Naive thymus-derived CD4-positive, alpha-beta T cell (primary cell): Measurements from ENCODE around the gene ARFGEF3. TPM values are rescaled to one million over a fixed set of nuclear protein-coding genes. Genes with fewer than 3 reads are reported as not detected.

Source experiments
- ATAC-seq: fragments of 150-1000 bp; cut with Tn5 transposase; 2 replicates; pipeline ENCODE4 v1.10.0; 2021; ENCODE audit warnings: mild to moderate bottlenecking, moderate library complexity
- CTCF ChIA-PET: fragments of 350-600 bp; sonication (Branson Sonifier 250); formaldehyde crosslinking; loops from one replicate; lab custom pipeline; 2021; ENCODE audit warnings: antibody characterized with exemption; lab: Charles Lee
- POLR2A ChIA-PET: fragments of 350-600 bp; sonication (Branson Sonifier 250); formaldehyde crosslinking; loops from one replicate; lab custom pipeline; 2021; ENCODE audit warnings: antibody characterized with exemption, inconsistent platforms; lab: Charles Lee
- DNase-seq, 9 donors: peaks; one replicate each; pipeline versions ENCODE4 v3.0.0 to v3.0.0-alpha.2; 2020 to 2022; ENCODE audit warnings: mixed read lengths in 1 of 9
- H3K27ac ChIP-seq: one replicate; pipeline ENCODE4 v1.7.0; 2013; ENCODE audit warnings: mild to moderate bottlenecking, low read depth, low read length, moderate library complexity
- H3K27me3 ChIP-seq, 2 donors: one replicate each; pipeline ENCODE4 v1.7.0; 2013; ENCODE audit warnings: low read length in 2 of 2, mild to moderate bottlenecking in 2 of 2, moderate library complexity in 2 of 2; ENCODE audit not compliant: control insufficient read depth in 2 of 2, insufficient read depth in 2 of 2
- H3K36me3 ChIP-seq, 3 experiments: 1 replicate in 2 of 3; 2 replicates in 1 of 3; pipeline ENCODE4 v1.7.0; 2013; ENCODE audit warnings: low read length in 3 of 3, mild to moderate bottlenecking in 3 of 3, moderate library complexity in 1 of 3; ENCODE audit not compliant: insufficient read depth in 3 of 3, control insufficient read depth in 2 of 3
- H3K4me1 ChIP-seq, 2 donors: one replicate each; pipeline ENCODE4 v1.7.0; 2013; ENCODE audit warnings: low read length in 2 of 2, mild to moderate bottlenecking in 2 of 2, moderate library complexity in 1 of 2; ENCODE audit not compliant: control insufficient read depth in 2 of 2, insufficient read depth in 2 of 2
- H3K4me3 ChIP-seq: 2 replicates; pipeline ENCODE4 v1.7.0; 2013; ENCODE audit warnings: mild to moderate bottlenecking, low read length
- H3K9me3 ChIP-seq, 3 experiments: 1 replicate in 2 of 3; 2 replicates in 1 of 3; pipeline ENCODE4 v1.7.0; 2013; ENCODE audit warnings: low read length in 3 of 3; ENCODE audit not compliant: control insufficient read depth in 2 of 3
- H3K27ac Mint-ChIP-seq, 9 donors: one replicate each; pipeline ENCODE4 v1.8.0; 2020 to 2022; ENCODE audit warnings: mixed read lengths in 9 of 9, mild to moderate bottlenecking in 8 of 9, moderate library complexity in 5 of 9, inconsistent platforms in 2 of 9
- H3K27me3 Mint-ChIP-seq, 5 donors: one replicate each; pipeline ENCODE4 v1.8.0; 2021 to 2022; ENCODE audit warnings: mixed read lengths in 5 of 5, mild to moderate bottlenecking in 1 of 5
- H3K36me3 Mint-ChIP-seq, 5 donors: one replicate each; pipeline ENCODE4 v1.8.0; 2020 to 2022; ENCODE audit warnings: mixed read lengths in 5 of 5, mild to moderate bottlenecking in 3 of 5, inconsistent platforms in 1 of 5
- H3K4me1 Mint-ChIP-seq, 7 donors: one replicate each; pipeline ENCODE4 v1.8.0; 2020 to 2022; ENCODE audit warnings: mixed read lengths in 7 of 7, mild to moderate bottlenecking in 3 of 7, inconsistent platforms in 1 of 7
- H3K4me3 Mint-ChIP-seq, 10 donors: one replicate each; pipeline ENCODE4 v1.8.0; 2020 to 2022; ENCODE audit warnings: mild to moderate bottlenecking in 10 of 10, mixed read lengths in 10 of 10, moderate library complexity in 6 of 10, inconsistent platforms in 2 of 10
- H3K9me3 Mint-ChIP-seq, 11 donors: one replicate each; pipeline ENCODE4 v1.8.0; 2020 to 2022; ENCODE audit warnings: mixed read lengths in 11 of 11, mild to moderate bottlenecking in 4 of 11, inconsistent platforms in 1 of 11, moderate library complexity in 1 of 11
- intact Hi-C, 2 donors: fragments of 100-400 bp; cut with micrococcal nuclease; formaldehyde crosslinking; loops; one replicate each; pipeline ENCODE4 v1.15.1; 2023
- polyA plus RNA-seq, 2 donors: library from polyadenylated mRNA; unstranded; fragments of 300-500 nt; fragmentation: Illumina TruSeq; gene quantifications; one replicate each; pipeline ENCODE4 v1.2.3, GENCODE V29; 2021
- total RNA-seq, 6 experiments: library from RNA in 5 of 6; stranded (reverse) in 5 of 6; gene quantifications; 1 replicate in 5 of 6; 2 replicates in 1 of 6; pipeline ENCODE4 v1.2.3 and lab custom pipeline; 2021 to 2026

The ARFGEF3 gene
- total and polyA plus RNA-seq, 7 experiments from 2014 or later = 0.02 to 0.15 (median 0.03) TPM; not detected in 4

GRCh38 chr6:138328210-138328609, 166.5 kb downstream of the ARFGEF3 start:
- H3K9me3 Mint-ChIP-seq = peaks cover 0 to 4% (median 0%) of the 10 kb centered on the region in 11 donors
- Histone ChIP-seq H3K27ac (no peak overlapping the region), H3K4me3 (no peak overlapping the region), H3K36me3 (no peaks in the 10 kb centered on the region), H3K27me3 (no peaks in the 10 kb centered on the region), H3K4me1 (no peaks in the 10 kb centered on the region), H3K9me3 (no peaks in the 10 kb centered on the region)
- no peaks in the 10 kb centered on the region for H3K4me1 Mint-ChIP-seq
- no peak for ATAC-seq
- peaks cover 0 to 15% (median 7%) of the 10 kb centered on the region in 5 donors for H3K27me3 Mint-ChIP-seq
- no peak overlapping the region for H3K4me3 Mint-ChIP-seq
- POLR2A ChIA-PET = no interaction called here
- H3K36me3 Mint-ChIP-seq = peaks cover 0 to 4% (median 0%) of the 10 kb centered on the region in 5 donors
- CTCF ChIA-PET = no interaction called here
- intact Hi-C loops = no loop called here
- no peak for DNase-seq
- no peak overlapping the region for H3K27ac Mint-ChIP-seq

GRCh38 chr6:138330763-138331162, 169.0 kb downstream of the ARFGEF3 start:
- H3K4me1 ChIP-seq = no peaks in the 10 kb centered on the region
- ChIA-PET POLR2A (no interaction called here), CTCF (no interaction called here)
- H3K27me3 ChIP-seq = no peaks in the 10 kb centered on the region
- H3K4me3 ChIP-seq = no peak overlapping the region
- H3K27ac ChIP-seq = no peak overlapping the region
- Mint-ChIP-seq H3K4me3 (no peak overlapping the region), H3K27ac (no peak overlapping the region), H3K9me3 (peaks cover 0 to 4% (median 0%) of the 10 kb centered on the region in 11 donors), H3K4me1 (no peaks in the 10 kb centered on the region), H3K27me3 (peaks cover 0 to 16% (median 6%) of the 10 kb centered on the region in 5 donors), H3K36me3 (peaks cover 0 to 4% (median 0%) of the 10 kb centered on the region in 5 donors)
- DNase-seq = no peak
- H3K9me3 ChIP-seq = no peaks in the 10 kb centered on the region
- no peak for ATAC-seq
- intact Hi-C loops = no loop called here
- no peaks in the 10 kb centered on the region for H3K36me3 ChIP-seq

- Mint-ChIP-seq H3K9me3 (peaks cover 0 to 4% (median 0%) of the 10 kb centered on the region in 11 donors), H3K4me3 (no peak overlapping the region), H3K36me3 (peaks cover 0 to 4% (median 0%) of the 10 kb centered on the region in 5 donors), H3K4me1 (no peaks in the 10 kb centered on the region), H3K27me3 (peaks cover 0 to 10% (median 6%) of the 10 kb centered on the region in 5 donors), H3K27ac (no peak overlapping the region)
- no peaks in the 10 kb centered on the region for H3K4me1 ChIP-seq
- intact Hi-C loops = no loop called here
- POLR2A ChIA-PET = no interaction called here
- no peak for ATAC-seq
- H3K36me3 ChIP-seq = no peaks in the 10 kb centered on the region
- no peaks in the 10 kb centered on the region for H3K27me3 ChIP-seq
- H3K27ac ChIP-seq = no peak overlapping the region
- no peak for DNase-seq
- no peak overlapping the region for H3K4me3 ChIP-seq
- H3K9me3 ChIP-seq = no peaks in the 10 kb centered on the region
- CTCF ChIA-PET = no interaction called here
Measured at GRCh38 chr6:138331444-138331843, 169.7 kb downstream of the ARFGEF3 start.

GRCh38 chr6:138331984-138332383, 170.2 kb downstream of the ARFGEF3 start:
- ChIA-PET POLR2A (no interaction called here), CTCF (no interaction called here)
- H3K9me3 ChIP-seq = no peaks in the 10 kb centered on the region
- H3K9me3 Mint-ChIP-seq = peaks cover 0 to under 1% (median 0%) of the 10 kb centered on the region in 11 donors
- no peak overlapping the region for H3K4me3 Mint-ChIP-seq
- H3K27ac ChIP-seq = no peak overlapping the region
- H3K36me3 Mint-ChIP-seq = no peaks in the 10 kb centered on the region
- no peak overlapping the region for H3K27ac Mint-ChIP-seq
- no peaks in the 10 kb centered on the region for H3K36me3 ChIP-seq
- intact Hi-C loops = no loop called here
- no peak for DNase-seq
- no peak overlapping the region for H3K4me3 ChIP-seq
- no peaks in the 10 kb centered on the region for H3K4me1 Mint-ChIP-seq
- peaks cover 0 to 10% (median 6%) of the 10 kb centered on the region in 5 donors for H3K27me3 Mint-ChIP-seq
- H3K27me3 ChIP-seq = no peaks in the 10 kb centered on the region
- no peaks in the 10 kb centered on the region for H3K4me1 ChIP-seq
- ATAC-seq = no peak

- H3K4me3 Mint-ChIP-seq = no peak overlapping the region
Measured at GRCh38 chr6:138334000-138334399, 172.3 kb downstream of the ARFGEF3 start.

GRCh38 chr6:138334963-138335362, 173.2 kb downstream of the ARFGEF3 start:
- Mint-ChIP-seq H3K4me1 (no peaks in the 10 kb centered on the region), H3K27ac (no peak overlapping the region), H3K27me3 (peaks cover 0 to 17% (median 10%) of the 10 kb centered on the region in 5 donors), H3K9me3 (no peaks in the 10 kb centered on the region), H3K36me3 (no peaks in the 10 kb centered on the region), H3K4me3 (no peak overlapping the region)
- H3K4me3 ChIP-seq = no peak overlapping the region
- H3K27me3 ChIP-seq = no peaks in the 10 kb centered on the region
- no peaks in the 10 kb centered on the region for H3K36me3 ChIP-seq
- DNase-seq = no peak
- ChIA-PET POLR2A (no interaction called here), CTCF (no interaction called here)
- ATAC-seq = no peak
- H3K4me1 ChIP-seq = no peaks in the 10 kb centered on the region
- H3K27ac ChIP-seq = no peak overlapping the region
- intact Hi-C loops = no loop called here
- H3K9me3 ChIP-seq = no peaks in the 10 kb centered on the region

More at GRCh38 chr6:138334000-138334399, 172.3 kb downstream of the ARFGEF3 start:
- H3K27ac ChIP-seq = no peak overlapping the region
- POLR2A ChIA-PET = no interaction called here
- Mint-ChIP-seq H3K4me1 (no peaks in the 10 kb centered on the region), H3K36me3 (no peaks in the 10 kb centered on the region), H3K27me3 (peaks cover 0 to 12% (median 8%) of the 10 kb centered on the region in 5 donors), H3K27ac (no peak overlapping the region), H3K9me3 (no peaks in the 10 kb centered on the region)
- ATAC-seq = no peak
- CTCF ChIA-PET = no interaction called here
- no peaks in the 10 kb centered on the region for H3K4me1 ChIP-seq
- H3K4me3 ChIP-seq = no peak overlapping the region
- DNase-seq = no peak
- intact Hi-C loops = no loop called here
- H3K9me3 ChIP-seq = no peaks in the 10 kb centered on the region
- no peaks in the 10 kb centered on the region for H3K27me3 ChIP-seq
- H3K36me3 ChIP-seq = no peaks in the 10 kb centered on the region

GRCh38 chr6:138336221-138336620, 174.5 kb downstream of the ARFGEF3 start:
- CTCF ChIA-PET = interaction anchor here (0.7 kb wide), 1 partner anchor 81 kb away, joined by 3 read pairs; no protein-coding TSS in a partner anchor
- no peak overlapping the region for H3K4me3 Mint-ChIP-seq
- Histone ChIP-seq H3K4me3 (no peak overlapping the region), H3K27ac (no peak overlapping the region), H3K36me3 (no peaks in the 10 kb centered on the region), H3K9me3 (no peaks in the 10 kb centered on the region), H3K27me3 (no peaks in the 10 kb centered on the region), H3K4me1 (no peaks in the 10 kb centered on the region)
- H3K36me3 Mint-ChIP-seq = no peaks in the 10 kb centered on the region
- intact Hi-C loops = no loop called here
- H3K9me3 Mint-ChIP-seq = no peaks in the 10 kb centered on the region
- H3K27ac Mint-ChIP-seq = no peak overlapping the region
- POLR2A ChIA-PET = no interaction called here
- no peak for DNase-seq
- no peaks in the 10 kb centered on the region for H3K4me1 Mint-ChIP-seq
- no peak for ATAC-seq
- peaks cover 0 to 20% (median 12%) of the 10 kb centered on the region in 5 donors for H3K27me3 Mint-ChIP-seq
